ENCODE results near the gene ZNF669. TPM values are rescaled to one million over a fixed set of nuclear protein-coding genes. Genes with fewer than 3 reads are reported as not detected.

The ZNF669 gene
- total RNA-seq: 11.3 and 13.0 TPM in 2 replicates

DNA sequence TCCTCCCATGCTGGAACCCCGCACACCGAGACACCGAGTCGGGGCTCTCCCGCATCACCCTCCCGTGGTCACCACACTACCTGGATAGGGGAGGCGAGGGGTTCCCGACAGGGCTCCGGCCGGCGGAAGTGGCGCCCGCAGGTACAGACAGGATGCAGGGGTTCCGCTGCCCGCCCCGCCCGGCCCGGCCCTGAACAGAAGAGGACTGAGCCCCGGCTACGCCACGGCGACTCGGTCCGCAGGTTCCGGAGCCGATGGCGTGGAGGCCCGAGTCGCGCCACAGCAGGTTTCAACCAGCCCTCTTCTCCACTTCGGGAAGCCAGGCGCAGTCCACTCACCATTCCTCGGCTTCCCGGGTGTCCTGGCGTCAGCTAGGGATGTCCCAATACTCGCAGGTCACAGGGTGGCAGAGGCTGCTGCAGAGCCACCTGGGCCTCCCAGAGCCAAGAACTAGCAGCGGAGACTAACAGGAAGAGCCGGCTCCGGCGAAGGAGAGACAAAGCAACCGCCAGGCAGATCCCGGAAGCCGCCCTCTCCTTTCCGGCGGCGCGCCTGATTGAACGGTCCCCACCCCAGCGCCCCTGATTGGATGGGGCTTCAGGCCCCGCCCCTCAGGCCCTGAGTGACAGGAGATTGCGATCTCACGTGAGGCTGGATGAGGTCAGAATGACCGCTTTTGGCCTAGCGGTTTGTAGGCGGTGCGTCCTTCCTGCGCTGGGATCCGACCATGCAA lies at the start of gene ZNF669:
Gene ZNF669 (minus strand): TSS at position 498 of the 733 bp plus-strand sequence. CDS start 157 bp downstream, at position 341.

DNA sequence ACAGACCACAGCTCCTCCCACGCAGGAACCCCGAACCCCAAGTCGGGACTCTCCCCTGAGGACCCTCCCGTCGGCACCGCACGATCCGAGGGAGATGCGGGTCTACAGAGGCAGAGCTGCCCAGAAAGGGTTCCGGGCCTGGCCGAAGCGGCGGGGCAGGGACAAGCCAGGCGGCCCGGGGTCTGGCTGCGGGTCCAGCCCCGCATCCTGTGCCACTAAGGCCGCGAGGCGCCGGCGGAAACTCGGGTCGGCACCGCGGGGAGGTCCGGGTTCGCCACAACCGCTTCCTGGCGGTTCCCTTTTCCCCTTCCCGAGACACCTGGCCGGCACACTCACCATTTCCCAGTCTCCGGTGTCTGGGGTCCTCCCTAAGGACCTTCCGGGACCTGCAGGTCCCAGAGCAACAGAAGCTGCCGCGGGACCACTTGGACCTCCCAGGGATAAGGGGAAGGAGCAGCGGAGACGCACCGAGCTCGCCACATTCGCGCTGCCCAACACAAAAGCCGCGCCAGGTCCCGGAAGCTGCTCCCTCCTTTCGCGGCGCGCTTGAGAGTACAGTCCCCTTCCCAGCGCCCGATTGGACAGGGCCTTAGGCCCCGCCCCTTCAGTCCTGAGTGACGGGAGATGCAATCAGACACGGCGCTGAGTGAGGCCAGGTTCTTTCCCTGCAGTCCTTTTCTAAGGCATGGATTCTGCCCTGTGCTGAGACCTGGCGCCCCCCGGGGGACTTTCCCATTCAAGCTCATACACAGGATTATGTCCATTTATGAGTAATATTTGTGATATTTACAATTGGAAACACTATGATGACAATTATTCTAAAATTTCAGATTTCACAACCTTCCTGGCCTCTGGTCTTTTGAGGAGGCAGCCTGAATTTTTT lies 25.7 kb downstream of the ZNF669 start, which contains the start of gene ZNF670:
Gene ZNF670 (minus strand): TSS at position 554 of the 883 bp plus-strand sequence. CDS start 215 bp downstream, at position 339.

Other genes with a start within 250 kb of the ZNF669 start
- 46.8 and 60.5 TPM in 2 replicates for gene AHCTF1, start 172.4 kb downstream of the ZNF669 start, total RNA-seq
- gene ZNF695, start 96.3 kb downstream of the ZNF669 start, total RNA-seq: 0.21 and 0.68 TPM in 2 replicates
- 3.6 and 6.2 TPM in 2 replicates for gene ZNF670, start 25.5 kb downstream of the ZNF669 start, total RNA-seq
- gene ZNF124, start 67.7 kb upstream of the ZNF669 start, total RNA-seq: 22.2 and 43.1 TPM in 2 replicates
- gene VN1R5, start 151.7 kb upstream of the ZNF669 start, total RNA-seq: not detected in 2 replicates
- gene ZNF496, start 227.5 kb upstream of the ZNF669 start, total RNA-seq: 11.3 and 15.2 TPM in 2 replicates

Data from nasal cavity respiratory epithelium epithelial cell of viscerocranial mucosa (primary cell).